WI38 (cell line): ENCODE measurements around the gene ATP6V1G2.

ENCODE experiments used
- H3K4me3 ChIP-seq: 2 replicates; pipeline ENCODE4 v1.5.1; 2011; ENCODE audit warnings: low read depth, mild to moderate bottlenecking, control low read depth, low read length
- TF ChIP-seq, protein P1 (sequence below): IDR thresholded peaks from 2 replicates; pipeline ENCODE4 v1.5.1; 2012; ENCODE audit warnings: low read depth, mild to moderate bottlenecking, control low read depth, low read length

ATP6V1G2 gene

DNA sequence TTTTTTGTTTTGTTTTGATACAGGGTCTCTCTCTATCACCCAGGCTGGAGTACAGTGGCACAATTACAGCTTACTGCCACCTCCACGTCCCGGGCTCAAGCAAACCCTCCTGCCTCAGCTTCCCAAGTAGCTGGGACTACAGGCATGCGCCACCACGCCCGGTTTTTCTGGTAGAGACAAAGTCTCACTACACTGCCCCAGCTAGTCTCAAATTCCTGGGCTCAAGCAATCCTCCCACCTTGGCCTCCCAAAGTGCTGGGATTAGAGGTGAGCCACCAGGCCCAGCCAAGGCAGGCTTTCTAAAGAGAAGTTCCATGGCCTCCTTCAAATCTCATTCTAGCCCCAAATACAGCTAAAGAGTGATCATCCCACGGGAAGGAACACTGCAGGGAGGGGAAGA lies 12.4 kb downstream of the ATP6V1G2 start:
- H3K4me3 ChIP-seq = no peak overlapping the region
- TF ChIP-seq, protein P1, sequence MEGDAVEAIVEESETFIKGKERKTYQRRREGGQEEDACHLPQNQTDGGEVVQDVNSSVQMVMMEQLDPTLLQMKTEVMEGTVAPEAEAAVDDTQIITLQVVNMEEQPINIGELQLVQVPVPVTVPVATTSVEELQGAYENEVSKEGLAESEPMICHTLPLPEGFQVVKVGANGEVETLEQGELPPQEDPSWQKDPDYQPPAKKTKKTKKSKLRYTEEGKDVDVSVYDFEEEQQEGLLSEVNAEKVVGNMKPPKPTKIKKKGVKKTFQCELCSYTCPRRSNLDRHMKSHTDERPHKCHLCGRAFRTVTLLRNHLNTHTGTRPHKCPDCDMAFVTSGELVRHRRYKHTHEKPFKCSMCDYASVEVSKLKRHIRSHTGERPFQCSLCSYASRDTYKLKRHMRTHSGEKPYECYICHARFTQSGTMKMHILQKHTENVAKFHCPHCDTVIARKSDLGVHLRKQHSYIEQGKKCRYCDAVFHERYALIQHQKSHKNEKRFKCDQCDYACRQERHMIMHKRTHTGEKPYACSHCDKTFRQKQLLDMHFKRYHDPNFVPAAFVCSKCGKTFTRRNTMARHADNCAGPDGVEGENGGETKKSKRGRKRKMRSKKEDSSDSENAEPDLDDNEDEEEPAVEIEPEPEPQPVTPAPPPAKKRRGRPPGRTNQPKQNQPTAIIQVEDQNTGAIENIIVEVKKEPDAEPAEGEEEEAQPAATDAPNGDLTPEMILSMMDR = no peak

DNA sequence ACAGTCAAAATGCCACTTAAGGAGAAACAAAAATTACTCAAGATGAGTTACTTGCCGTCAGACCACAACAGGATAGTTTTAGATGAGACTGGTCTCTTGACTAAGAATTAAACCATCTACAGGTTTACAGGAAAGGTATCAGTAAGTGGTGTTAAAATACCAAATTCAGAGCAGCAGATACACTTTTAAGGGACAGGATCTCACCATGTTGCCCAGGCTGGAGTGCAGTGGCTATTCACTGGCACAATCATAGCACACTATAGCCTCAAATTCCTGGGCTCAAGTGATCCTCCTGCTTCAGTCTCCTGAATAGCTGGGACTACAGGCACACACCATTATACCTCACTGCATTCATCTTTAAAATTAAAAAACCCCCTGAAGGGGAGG lies 13.0 kb downstream of the ATP6V1G2 start:
- H3K4me3 ChIP-seq = no peak overlapping the region
- TF ChIP-seq, protein P1 = no peak

DNA sequence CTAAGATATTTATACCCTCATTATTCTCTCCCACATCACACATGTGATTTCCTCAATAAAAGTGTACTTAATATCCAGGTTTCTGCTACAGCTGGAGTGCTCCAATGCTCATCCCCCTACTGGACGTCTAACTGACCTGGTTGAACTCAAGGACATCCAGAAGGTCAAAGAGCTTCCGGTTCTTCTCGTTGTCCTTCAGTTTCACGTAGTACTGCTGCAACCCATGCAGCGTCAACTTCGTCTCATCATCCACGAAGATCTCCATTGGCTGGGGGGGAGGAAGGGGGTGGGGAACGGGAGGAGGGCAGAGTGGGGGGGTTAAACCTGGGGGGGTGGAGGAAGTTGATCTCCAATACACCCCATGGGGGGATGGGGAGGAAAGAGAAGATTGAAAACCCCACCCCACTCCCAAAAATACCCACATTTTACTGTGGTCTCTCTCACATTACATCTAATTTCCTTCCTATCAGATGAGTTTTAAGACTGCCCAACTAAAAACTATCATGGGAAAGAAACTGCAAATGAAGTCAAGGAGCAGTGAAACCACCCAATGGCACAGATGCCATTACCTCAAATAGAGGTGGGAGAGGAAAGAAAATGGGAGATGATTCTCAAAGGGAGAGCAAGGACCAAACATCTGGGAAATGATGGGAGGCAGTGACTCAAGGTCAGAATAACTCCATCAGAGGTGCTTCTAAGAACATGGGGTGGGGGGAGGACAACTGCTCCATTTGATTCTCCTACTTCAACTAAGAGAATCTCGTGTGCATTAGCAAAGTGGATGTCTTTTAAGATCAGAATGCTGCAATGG lies 13.6 kb downstream of the ATP6V1G2 start:
- TF ChIP-seq, protein P1 = no peak
- no peak overlapping the region for H3K4me3 ChIP-seq

DNA sequence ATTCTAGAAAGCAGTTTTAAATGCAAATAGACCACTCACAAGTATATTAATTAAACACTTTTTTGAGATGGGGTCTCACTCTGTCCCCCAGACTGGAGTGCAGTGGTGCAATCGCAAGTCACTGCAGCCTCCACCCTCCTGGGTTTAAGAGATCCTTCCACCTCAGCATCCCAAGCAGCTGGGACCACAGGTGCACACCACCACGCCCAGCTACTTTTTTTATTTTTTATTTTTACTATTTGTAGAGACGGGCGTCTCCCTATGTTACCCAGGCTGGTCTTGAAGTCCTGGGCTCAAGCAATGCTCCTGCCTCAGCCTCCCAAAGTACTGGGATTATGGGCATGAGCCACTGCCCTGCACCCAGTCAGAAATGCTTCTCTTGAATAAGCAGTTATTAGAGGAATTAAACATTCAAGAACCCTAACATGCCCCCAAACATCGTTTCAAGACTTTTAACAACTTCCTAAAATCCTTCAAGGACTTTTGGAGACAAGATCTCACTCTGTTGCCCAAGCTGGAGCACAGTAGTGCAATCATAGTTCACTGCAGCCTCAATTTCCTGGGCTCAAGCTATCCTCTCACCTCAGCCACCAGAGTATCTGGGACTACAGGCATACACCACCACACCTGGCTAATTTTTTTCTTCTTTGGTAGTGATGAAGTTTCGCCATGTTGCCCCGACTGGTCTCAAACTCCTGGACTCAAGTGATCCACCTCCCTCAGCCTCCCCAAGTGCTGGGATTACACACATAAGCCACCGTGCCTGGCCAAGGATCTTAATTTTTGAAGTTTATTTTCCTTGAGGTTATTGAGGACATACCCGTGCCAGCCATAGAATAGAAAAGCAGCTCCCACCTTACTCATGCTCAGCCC lies 14.4 kb downstream of the ATP6V1G2 start:
- no peak overlapping the region for H3K4me3 ChIP-seq
- TF ChIP-seq, protein P1 = no peak

DNA sequence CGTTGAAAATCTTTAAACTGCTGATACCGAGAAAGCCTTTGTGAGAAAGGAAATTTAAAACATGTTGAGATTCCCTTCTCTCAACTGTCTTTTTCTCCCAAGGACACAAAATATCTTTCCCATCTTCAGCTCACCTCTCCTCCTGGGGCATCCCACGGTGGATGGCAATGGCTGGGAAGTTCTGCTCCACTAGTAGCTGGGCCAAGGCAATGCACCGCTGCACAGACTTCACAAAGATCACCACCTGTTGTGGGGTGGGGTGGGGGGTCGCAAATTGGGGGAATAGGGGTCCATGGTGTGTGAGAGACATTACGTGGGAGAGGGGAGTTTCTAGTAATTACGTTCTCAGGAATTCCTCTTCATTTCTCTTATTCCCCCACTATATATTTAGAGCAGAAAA lies 15.2 kb downstream of the ATP6V1G2 start:
- H3K4me3 ChIP-seq = no peak overlapping the region
- TF ChIP-seq, protein P1 = no peak

DNA sequence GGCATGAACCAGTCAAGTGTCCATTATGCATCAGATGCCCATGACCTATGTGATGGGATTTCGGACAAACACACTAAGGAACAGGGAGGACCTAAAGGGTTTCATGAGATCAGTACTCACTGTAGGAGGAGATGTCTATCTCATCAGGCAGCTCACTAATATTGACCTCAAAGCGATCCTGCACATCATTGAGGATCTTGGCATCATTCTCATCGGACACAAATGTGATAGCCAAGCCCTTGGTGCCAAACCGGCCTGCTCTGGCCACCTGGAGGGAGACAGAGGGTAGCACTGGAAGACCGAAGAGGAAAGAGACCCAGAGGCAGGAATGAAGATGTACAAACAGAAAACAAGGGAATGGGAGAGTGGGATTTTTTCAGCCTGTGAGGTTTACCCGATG lies 15.7 kb downstream of the ATP6V1G2 start:
- H3K4me3 ChIP-seq = no peak overlapping the region
- TF ChIP-seq, protein P1 = no peak
